KMS-11 (cell line): ENCODE measurements around the gene HTR2C.
A peak's percentile ranks its signal among the peaks of the same experiment; 100 is the strongest.

ENCODE experiments used
- H2AFZ ChIP-seq: fragments of 200-600 bp; sonication (generic); 2 replicates; pipeline ENCODE4 v1.6.1; 2016; ENCODE audit warnings: antibody characterized with exemption, mixed run types, low read depth
- H3K27ac ChIP-seq: fragments of 200-600 bp; sonication (generic); 2 replicates; pipeline ENCODE4 v1.6.1; 2016; ENCODE audit warnings: mild to moderate bottlenecking, mixed run types
- H3K27me3 ChIP-seq: fragments of 200-600 bp; sonication (generic); 2 replicates; pipeline ENCODE4 v1.6.1; 2017; ENCODE audit warnings: mild to moderate bottlenecking, low read depth, mixed run types, moderate library complexity; ENCODE audit not compliant: insufficient read depth
- H3K36me3 ChIP-seq: fragments of 200-600 bp; sonication (generic); 2 replicates; pipeline ENCODE4 v1.6.1; 2017; ENCODE audit warnings: mild to moderate bottlenecking, mixed run types; ENCODE audit not compliant: insufficient read depth
- H3K4me1 ChIP-seq: fragments of 200-600 bp; sonication (generic); 2 replicates; pipeline ENCODE4 v1.6.1; 2016; ENCODE audit warnings: mild to moderate bottlenecking, low read depth, mixed run types; ENCODE audit not compliant: poor library complexity, severe bottlenecking
- H3K4me2 ChIP-seq: fragments of 200-600 bp; sonication (generic); 2 replicates; pipeline ENCODE4 v1.7.0; 2016; ENCODE audit warnings: mild to moderate bottlenecking, mixed run types
- H3K4me3 ChIP-seq: fragments of 200-600 bp; sonication (generic); IDR thresholded peaks from 2 replicates; pipeline ENCODE4 v1.6.1; 2017; ENCODE audit warnings: low read depth, low read length, mixed read lengths; ENCODE audit not compliant: insufficient read depth
- H3K79me2 ChIP-seq: fragments of 200-600 bp; sonication (generic); 2 replicates; pipeline ENCODE4 v1.6.1; 2016; ENCODE audit warnings: low read depth, mixed run types; ENCODE audit not compliant: insufficient read depth
- H3K9ac ChIP-seq: fragments of 200-600 bp; sonication (generic); 2 replicates; pipeline ENCODE4 v1.6.1; 2016; ENCODE audit warnings: mild to moderate bottlenecking, mixed run types
- H4K20me1 ChIP-seq: fragments of 200-600 bp; sonication (generic); 2 replicates; pipeline ENCODE4 v1.6.1; 2016; ENCODE audit warnings: mild to moderate bottlenecking, mixed run types; ENCODE audit not compliant: insufficient read depth
- CTCF ChIP-seq: fragments of 200-600 bp; sonication (generic); conservative IDR thresholded peaks from 2 replicates; pipeline ENCODE4 v1.6.1; 2017; ENCODE audit warnings: low read depth, mild to moderate bottlenecking, antibody characterized with exemption, low read length, moderate library complexity, mixed read lengths

The HTR2C gene

GRCh38 chrX:114619874-114620273 is 36.0 kb downstream of the HTR2C start:
- Histone ChIP-seq H3K4me3 (no peak overlapping the region), H3K4me2 (no peak overlapping the region), H3K9ac (no peak overlapping the region), H4K20me1 (no peaks in the 10 kb centered on the region), H3K4me1 (no peaks in the 10 kb centered on the region), H2AFZ (no peak overlapping the region), H3K36me3 (no peaks in the 10 kb centered on the region), H3K79me2 (no peaks in the 10 kb centered on the region), H3K27ac (no peak overlapping the region), H3K27me3 (no peaks in the 10 kb centered on the region)
- peak; percentile 33; the same call in 1 of the 2 replicates for TF ChIP-seq CTCF

GRCh38 chrX:114626323-114626722 is 42.4 kb downstream of the HTR2C start:
- Histone ChIP-seq H2AFZ (no peak overlapping the region), H3K36me3 (no peaks in the 10 kb centered on the region), H3K79me2 (no peaks in the 10 kb centered on the region), H3K9ac (no peak overlapping the region), H3K4me3 (no peak overlapping the region), H3K4me1 (no peaks in the 10 kb centered on the region), H4K20me1 (no peaks in the 10 kb centered on the region), H3K27ac (no peak overlapping the region), H3K27me3 (no peaks in the 10 kb centered on the region), H3K4me2 (no peak overlapping the region)
- TF ChIP-seq CTCF, result peak; percentile 57

- H3K27me3 ChIP-seq, result no peaks in the 10 kb centered on the region
- no peak overlapping the region for H3K27ac ChIP-seq
- H3K36me3 ChIP-seq, result no peaks in the 10 kb centered on the region
- no peak for TF ChIP-seq CTCF
- H2AFZ ChIP-seq, result no peak overlapping the region
- no peak overlapping the region for H3K4me3 ChIP-seq
- H4K20me1 ChIP-seq, result no peaks in the 10 kb centered on the region
- H3K4me2 ChIP-seq, result no peak overlapping the region
- H3K9ac ChIP-seq, result no peak overlapping the region
- no peaks in the 10 kb centered on the region for H3K4me1 ChIP-seq
- no peaks in the 10 kb centered on the region for H3K79me2 ChIP-seq
Observed at GRCh38 chrX:114635986-114636385, 52.1 kb downstream of the HTR2C start.

GRCh38 chrX:114650351-114650750 is 66.5 kb downstream of the HTR2C start:
- no peaks in the 10 kb centered on the region for H3K36me3 ChIP-seq
- H3K9ac ChIP-seq, result no peak overlapping the region
- no peak for TF ChIP-seq CTCF
- no peaks in the 10 kb centered on the region for H3K79me2 ChIP-seq
- H3K4me3 ChIP-seq, result no peak overlapping the region
- H3K4me1 ChIP-seq, result no peaks in the 10 kb centered on the region
- no peak overlapping the region for H2AFZ ChIP-seq
- H3K27ac ChIP-seq, result no peak overlapping the region
- no peaks in the 10 kb centered on the region for H4K20me1 ChIP-seq
- no peak overlapping the region for H3K4me2 ChIP-seq
- H3K27me3 ChIP-seq, result no peaks in the 10 kb centered on the region
